ENCODE results near the gene SLCO1B1. TPM values are rescaled to one million over a fixed set of nuclear protein-coding genes. Genes with fewer than 3 reads are reported as not detected.

The SLCO1B1 gene
- polyA plus RNA-seq, 1 of the 3 experiments (the other 2 are of a cell fraction), result not detected

DNA sequence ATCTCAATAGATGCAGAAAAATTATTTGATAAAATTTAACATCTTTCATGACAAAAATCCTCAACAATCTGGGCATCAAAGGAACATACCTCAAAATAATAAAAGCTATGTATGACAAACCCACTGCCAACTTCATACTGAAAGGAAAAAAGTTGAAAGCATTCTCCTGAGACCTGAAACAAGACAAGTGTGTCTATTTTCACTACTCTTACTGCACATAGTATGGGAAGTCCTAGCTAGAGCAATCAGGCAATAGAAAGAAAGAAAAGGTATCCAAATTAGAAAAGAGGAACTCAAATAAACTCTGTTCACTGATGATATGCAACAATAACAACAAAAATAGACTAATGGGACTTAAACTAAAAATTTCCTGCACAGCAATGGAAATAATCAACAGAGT is 90.1 kb downstream of the SLCO1B1 start:
- no peak for TF ChIP-seq TCF12 (IDR thresholded peaks at IDR 0.05)
- TF ChIP-seq ELF1 (IDR thresholded peaks at IDR 0.05), result no peak
- POLR2A ChIA-PET, result no interaction called here

DNA sequence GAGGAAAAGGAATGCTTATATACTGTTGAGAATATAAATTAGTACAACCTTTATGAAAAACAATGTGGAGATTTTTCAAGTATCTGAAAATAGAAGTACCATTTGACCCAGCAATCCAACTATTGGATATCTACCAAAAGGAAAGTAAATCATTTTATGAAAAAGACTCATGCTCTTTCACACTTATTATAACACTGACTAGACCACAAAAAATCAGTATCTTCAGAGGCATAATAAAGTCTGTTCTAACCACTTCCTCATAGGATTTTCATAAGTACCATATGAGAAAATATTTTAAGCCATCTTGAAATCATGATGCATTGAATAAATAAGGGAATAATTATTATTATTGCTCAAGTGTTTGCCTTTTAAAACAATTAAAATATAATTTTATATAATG is 90.8 kb downstream of the SLCO1B1 start:
- no peaks in the 10 kb centered on the region for H3K4me1 ChIP-seq (ENCODE audit: control insufficient read depth in 1 of 2, insufficient read depth in 2 of 2, low read depth in 1 of 2, low read length in 1 of 2)
- no peak for DNase-seq
- H3K27me3 ChIP-seq (ENCODE audit: insufficient read depth), result no peaks in the 10 kb centered on the region
- ChIA-PET POLR2A (no interaction called here), CTCF (no interaction called here)
- H4K20me1 ChIP-seq (ENCODE audit: insufficient read depth), result no peaks in the 10 kb centered on the region
- H3F3A ChIP-seq (replicated peaks; ENCODE audit: insufficient read depth), result no peaks in the 10 kb centered on the region
- TF ChIP-seq MEF2A (IDR thresholded peaks at IDR 0.05; ENCODE audit: borderline replicate concordance, low read depth), result no peak
- no peak for TF ChIP-seq NRF1 (IDR thresholded peaks at IDR 0.05; ENCODE audit: low read depth, low read length)
- H3K27ac ChIP-seq (ENCODE audit: low read depth in 2 of 2, low read length in 1 of 2), result no peak overlapping the region
- no peaks in the 10 kb centered on the region for H3K9me3 ChIP-seq
- no peaks in the 10 kb centered on the region for H3K36me3 ChIP-seq (replicated peaks in 1 of 2; ENCODE audit: control insufficient read depth in 1 of 2, insufficient read depth in 2 of 2, low read length in 1 of 2)
- H2AFZ ChIP-seq (ENCODE audit: low read depth), result no peak overlapping the region
- no peaks in the 10 kb centered on the region for H3K79me2 ChIP-seq (ENCODE audit: insufficient read depth)
- no peak overlapping the region for H3K4me3 ChIP-seq (ENCODE audit: low read depth in 2 of 2, low read length in 1 of 2)
- no peak overlapping the region for H3K9ac ChIP-seq
- no peaks in the 10 kb centered on the region for H3K9me2 ChIP-seq
- no peak overlapping the region for H3K4me2 ChIP-seq

More for the DNA sequence above, 90.1 kb downstream of the SLCO1B1 start:
- Histone ChIP-seq H3K4me3 (ENCODE audit: low read depth in 2 of 2, low read length in 1 of 2) (no peak overlapping the region), H3K36me3 (replicated peaks in 1 of 2; ENCODE audit: control insufficient read depth in 1 of 2, insufficient read depth in 2 of 2, low read length in 1 of 2) (no peaks in the 10 kb centered on the region), H3K4me1 (ENCODE audit: control insufficient read depth in 1 of 2, insufficient read depth in 2 of 2, low read depth in 1 of 2, low read length in 1 of 2) (no peaks in the 10 kb centered on the region), H3K79me2 (ENCODE audit: insufficient read depth) (no peaks in the 10 kb centered on the region), H3K9me3 (no peaks in the 10 kb centered on the region), H3K4me2 (no peak overlapping the region), H3K9ac (no peak overlapping the region), H3K27me3 (ENCODE audit: insufficient read depth) (no peaks in the 10 kb centered on the region), H2AFZ (ENCODE audit: low read depth) (no peak overlapping the region), H4K20me1 (ENCODE audit: insufficient read depth) (no peaks in the 10 kb centered on the region), H3K9me2 (no peaks in the 10 kb centered on the region), H3F3A (replicated peaks; ENCODE audit: insufficient read depth) (no peaks in the 10 kb centered on the region), H3K27ac (ENCODE audit: low read depth in 2 of 2, low read length in 1 of 2) (no peak overlapping the region)
- DNase-seq, result no peak
- CTCF ChIA-PET, result no interaction called here

DNA sequence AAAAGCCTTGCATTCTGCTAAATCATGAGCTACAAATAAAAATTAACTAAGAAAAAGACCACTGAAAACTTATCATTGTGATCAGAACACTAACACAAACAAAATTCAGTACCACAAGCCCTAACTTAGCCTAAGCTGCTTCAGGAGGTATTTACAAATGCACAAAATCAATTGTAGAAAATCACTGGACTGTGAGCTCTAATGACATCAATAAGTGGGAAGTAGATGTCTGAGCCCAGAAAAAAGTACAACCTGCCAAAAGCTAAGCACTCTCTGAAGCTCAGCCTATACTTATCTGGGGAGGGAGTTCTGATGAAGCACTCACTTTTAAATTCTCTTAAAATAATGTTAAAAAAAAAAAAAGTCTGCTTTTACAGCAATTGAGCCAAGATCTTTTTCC is 92.9 kb downstream of the SLCO1B1 start:
- Histone ChIP-seq H3K9me2 (no peaks in the 10 kb centered on the region), H3F3A (replicated peaks; ENCODE audit: insufficient read depth) (no peaks in the 10 kb centered on the region), H3K4me3 (ENCODE audit: low read depth in 2 of 2, low read length in 1 of 2) (no peak overlapping the region), H3K79me2 (ENCODE audit: insufficient read depth) (no peaks in the 10 kb centered on the region), H2AFZ (ENCODE audit: low read depth) (no peak overlapping the region), H3K27me3 (ENCODE audit: insufficient read depth) (no peaks in the 10 kb centered on the region), H3K9ac (no peak overlapping the region), H4K20me1 (ENCODE audit: insufficient read depth) (no peaks in the 10 kb centered on the region), H3K9me3 (no peaks in the 10 kb centered on the region), H3K36me3 (replicated peaks in 1 of 2; ENCODE audit: control insufficient read depth in 1 of 2, insufficient read depth in 2 of 2, low read length in 1 of 2) (no peaks in the 10 kb centered on the region), H3K27ac (ENCODE audit: low read depth in 2 of 2, low read length in 1 of 2) (no peak overlapping the region), H3K4me1 (ENCODE audit: control insufficient read depth in 1 of 2, insufficient read depth in 2 of 2, low read depth in 1 of 2, low read length in 1 of 2) (no peaks in the 10 kb centered on the region), H3K4me2 (no peak overlapping the region)
- DNase-seq, result no peak
- TF ChIP-seq NFIC (IDR thresholded peaks at IDR 0.05; ENCODE audit: borderline replicate concordance), result no peak
- TF ChIP-seq EZH2phosphoT487 (IDR thresholded peaks at IDR 0.05; ENCODE audit: borderline replicate concordance, low read depth), result no peak
- CTCF ChIA-PET, result interaction anchor here (1.6 kb wide), 1 partner anchor 73 kb away, joined by 3 read pairs; no protein-coding TSS in a partner anchor
- POLR2A ChIA-PET, result no interaction called here

DNA sequence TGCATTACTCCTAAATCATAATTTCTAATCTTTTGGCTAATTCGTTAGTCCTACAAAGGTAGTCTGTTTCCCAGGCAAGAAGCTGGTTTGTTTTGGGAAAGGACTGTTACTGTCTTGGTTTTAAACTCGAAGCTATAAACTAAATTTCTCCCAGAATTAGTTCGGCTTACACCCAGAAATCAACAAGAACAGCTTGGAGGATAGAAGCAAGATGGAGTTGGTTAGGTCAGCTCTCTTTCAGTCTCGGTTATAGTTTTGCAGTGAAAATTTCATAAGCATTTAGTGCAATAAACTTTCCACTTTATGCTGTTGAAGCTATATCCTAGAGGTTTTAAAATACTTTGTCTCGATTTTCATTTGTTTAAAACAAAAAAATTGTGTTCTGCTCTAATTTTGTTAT is 103.4 kb downstream of the SLCO1B1 start:
- POLR2A ChIA-PET, result no interaction called here
- Histone ChIP-seq H3K4me3 (ENCODE audit: low read depth in 2 of 2, low read length in 1 of 2) (no peak overlapping the region), H3K4me1 (ENCODE audit: control insufficient read depth in 1 of 2, insufficient read depth in 2 of 2, low read depth in 1 of 2, low read length in 1 of 2) (no peaks in the 10 kb centered on the region), H3K36me3 (replicated peaks in 1 of 2; ENCODE audit: control insufficient read depth in 1 of 2, insufficient read depth in 2 of 2, low read length in 1 of 2) (no peaks in the 10 kb centered on the region), H3K9me2 (no peaks in the 10 kb centered on the region), H3K4me2 (no peak overlapping the region), H3F3A (replicated peaks; ENCODE audit: insufficient read depth) (no peaks in the 10 kb centered on the region), H3K27ac (ENCODE audit: low read depth in 2 of 2, low read length in 1 of 2) (no peak overlapping the region), H2AFZ (ENCODE audit: low read depth) (no peak overlapping the region), H3K27me3 (ENCODE audit: insufficient read depth) (no peaks in the 10 kb centered on the region), H3K9me3 (no peaks in the 10 kb centered on the region), H3K9ac (no peak overlapping the region), H4K20me1 (ENCODE audit: insufficient read depth) (no peaks in the 10 kb centered on the region), H3K79me2 (ENCODE audit: insufficient read depth) (no peaks in the 10 kb centered on the region)
- CTCF ChIA-PET, result interaction anchor here (1.0 kb wide), 1 partner anchor 14 kb away, joined by 4 read pairs; no protein-coding TSS in a partner anchor
- no peak for DNase-seq
- 15% methylated on average over 5 of the region's 5 CpGs for WGBS (ENCODE audit: low lambda C conversion rate)
- TF ChIP-seq EP300 (IDR thresholded peaks at IDR 0.05; ENCODE audit: borderline replicate concordance in 1 of 2, low read depth in 1 of 2, low read length in 1 of 2) (no peak), POLR2AphosphoS5 (IDR thresholded peaks at IDR 0.05; ENCODE audit: low read depth, low read length) (no peak), YY1 (IDR thresholded peaks at IDR 0.05; ENCODE audit: low read depth) (no peak), SMC3 (IDR thresholded peaks at IDR 0.05; ENCODE audit: low read depth, low read length) (no peak), FOSL2 (IDR thresholded peaks at IDR 0.05; ENCODE audit: borderline replicate concordance, low read depth) (no peak), NRF1 (IDR thresholded peaks at IDR 0.05; ENCODE audit: low read depth, low read length) (no peak), CHD2 (IDR thresholded peaks at IDR 0.05; ENCODE audit: low read length, partially characterized antibody) (no peak), JUND (IDR thresholded peaks at IDR 0.05) (no peak), TCF12 (IDR thresholded peaks at IDR 0.05) (no peak)
- TF ChIP-seq, protein P1, sequence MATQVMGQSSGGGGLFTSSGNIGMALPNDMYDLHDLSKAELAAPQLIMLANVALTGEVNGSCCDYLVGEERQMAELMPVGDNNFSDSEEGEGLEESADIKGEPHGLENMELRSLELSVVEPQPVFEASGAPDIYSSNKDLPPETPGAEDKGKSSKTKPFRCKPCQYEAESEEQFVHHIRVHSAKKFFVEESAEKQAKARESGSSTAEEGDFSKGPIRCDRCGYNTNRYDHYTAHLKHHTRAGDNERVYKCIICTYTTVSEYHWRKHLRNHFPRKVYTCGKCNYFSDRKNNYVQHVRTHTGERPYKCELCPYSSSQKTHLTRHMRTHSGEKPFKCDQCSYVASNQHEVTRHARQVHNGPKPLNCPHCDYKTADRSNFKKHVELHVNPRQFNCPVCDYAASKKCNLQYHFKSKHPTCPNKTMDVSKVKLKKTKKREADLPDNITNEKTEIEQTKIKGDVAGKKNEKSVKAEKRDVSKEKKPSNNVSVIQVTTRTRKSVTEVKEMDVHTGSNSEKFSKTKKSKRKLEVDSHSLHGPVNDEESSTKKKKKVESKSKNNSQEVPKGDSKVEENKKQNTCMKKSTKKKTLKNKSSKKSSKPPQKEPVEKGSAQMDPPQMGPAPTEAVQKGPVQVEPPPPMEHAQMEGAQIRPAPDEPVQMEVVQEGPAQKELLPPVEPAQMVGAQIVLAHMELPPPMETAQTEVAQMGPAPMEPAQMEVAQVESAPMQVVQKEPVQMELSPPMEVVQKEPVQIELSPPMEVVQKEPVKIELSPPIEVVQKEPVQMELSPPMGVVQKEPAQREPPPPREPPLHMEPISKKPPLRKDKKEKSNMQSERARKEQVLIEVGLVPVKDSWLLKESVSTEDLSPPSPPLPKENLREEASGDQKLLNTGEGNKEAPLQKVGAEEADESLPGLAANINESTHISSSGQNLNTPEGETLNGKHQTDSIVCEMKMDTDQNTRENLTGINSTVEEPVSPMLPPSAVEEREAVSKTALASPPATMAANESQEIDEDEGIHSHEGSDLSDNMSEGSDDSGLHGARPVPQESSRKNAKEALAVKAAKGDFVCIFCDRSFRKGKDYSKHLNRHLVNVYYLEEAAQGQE (IDR thresholded peaks at IDR 0.05; ENCODE audit: low read depth, low read length), result no peak
- TF ChIP-seq, protein P2, sequence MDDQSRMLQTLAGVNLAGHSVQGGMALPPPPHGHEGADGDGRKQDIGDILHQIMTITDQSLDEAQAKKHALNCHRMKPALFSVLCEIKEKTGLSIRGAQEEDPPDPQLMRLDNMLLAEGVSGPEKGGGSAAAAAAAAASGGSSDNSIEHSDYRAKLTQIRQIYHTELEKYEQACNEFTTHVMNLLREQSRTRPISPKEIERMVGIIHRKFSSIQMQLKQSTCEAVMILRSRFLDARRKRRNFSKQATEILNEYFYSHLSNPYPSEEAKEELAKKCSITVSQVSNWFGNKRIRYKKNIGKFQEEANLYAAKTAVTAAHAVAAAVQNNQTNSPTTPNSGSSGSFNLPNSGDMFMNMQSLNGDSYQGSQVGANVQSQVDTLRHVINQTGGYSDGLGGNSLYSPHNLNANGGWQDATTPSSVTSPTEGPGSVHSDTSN (IDR thresholded peaks at IDR 0.05), result no peak

Data from SK-N-SH (cell line).